ENCODE results near the gene NAT9. TPM values are rescaled to one million over a fixed set of nuclear protein-coding genes. Genes with fewer than 3 reads are reported as not detected.

NAT9 gene
- total and polyA plus RNA-seq, 2 of the 4 experiments (the other 2 are of a cell fraction), result 48.9 to 62.0 TPM

DNA sequence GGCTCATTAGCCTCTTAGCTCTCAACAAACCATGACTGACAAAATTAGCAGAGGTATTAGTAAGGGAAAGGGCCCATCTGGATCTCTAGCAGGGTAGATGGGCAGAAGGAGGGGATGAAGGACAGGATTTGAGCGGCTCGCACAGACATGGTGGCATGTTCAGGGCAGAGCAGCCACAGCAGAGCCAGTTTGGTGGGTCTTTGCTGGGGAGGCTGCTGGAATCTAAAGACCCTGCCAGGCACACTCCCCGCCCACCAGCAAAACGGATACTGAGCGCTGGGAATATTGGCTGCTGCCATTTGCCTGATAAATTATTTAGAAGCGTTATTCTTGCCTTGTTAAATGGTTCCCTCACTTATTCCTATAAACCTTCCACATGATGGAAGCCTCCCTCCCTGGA, 20.7 kb upstream of the NAT9 start:
- Histone ChIP-seq H3K4ac (ENCODE audit: low read depth, low read length) (no peak overlapping the region), H2BK5ac (ENCODE audit: low read depth, low read length, poor library complexity, severe bottlenecking) (no peak overlapping the region), H3K56ac (ENCODE audit: extremely low read depth, insufficient read depth, low read length) (no peak overlapping the region), H3K9ac (ENCODE audit: low read depth, low read length) (no peak overlapping the region), H3K27me3 (ENCODE audit: control insufficient read depth, insufficient read depth, low read length) (no peaks in the 10 kb centered on the region), H3K27ac (ENCODE audit: insufficient read depth, low read length) (no peak overlapping the region), H3K4me2 (ENCODE audit: low read depth, low read length) (no peak overlapping the region), H3K79me1 (ENCODE audit: low read depth in 1 of 2, low read length in 2 of 2) (no peaks in the 10 kb centered on the region), H2AFZ (replicated peaks; ENCODE audit: low read length, poor library complexity) (no peak overlapping the region), H4K20me1 (ENCODE audit: insufficient read depth, low read length) (no peaks in the 10 kb centered on the region), H3K4me1 (ENCODE audit: control insufficient read depth, insufficient read depth, low read length) (no peaks in the 10 kb centered on the region), H3K36me3 (ENCODE audit: control insufficient read depth, insufficient read depth, low read length) (peaks cover 42% of the 10 kb centered on the region), H2AK9ac (replicated peaks; ENCODE audit: low read depth, low read length, poor library complexity) (no peak overlapping the region), H3K14ac (replicated peaks; ENCODE audit: low read depth, low read length) (no peak overlapping the region), H2AK5ac (ENCODE audit: low read depth, low read length) (no peak overlapping the region), H3K23ac (ENCODE audit: low read depth, low read length) (no peak overlapping the region), H3K9me1 (ENCODE audit: insufficient read depth, low read length) (no peaks in the 10 kb centered on the region), H2BK15ac (ENCODE audit: low read depth, low read length) (no peak overlapping the region), H4K91ac (ENCODE audit: insufficient read depth, low read depth, low read length) (no peak overlapping the region), H4K8ac (ENCODE audit: low read depth in 2 of 2, low read length in 2 of 2) (no peak overlapping the region), H2BK120ac (ENCODE audit: low read depth, low read length) (no peak overlapping the region), H3K9me3 (ENCODE audit: control insufficient read depth, insufficient read depth, low read length) (no peaks in the 10 kb centered on the region), H4K5ac (ENCODE audit: low read depth, low read length) (no peak overlapping the region), H3K4me3 (ENCODE audit: insufficient read depth, low read depth, low read length) (no peak overlapping the region), H2BK20ac (ENCODE audit: low read depth, low read length) (no peak overlapping the region), H3K18ac (ENCODE audit: low read depth, low read length) (no peak overlapping the region)
- ATAC-seq (ENCODE audit: low read depth) (no peak), DNase-seq (no peak)
- TF ChIP-seq USF2 (IDR thresholded peaks at IDR 0.05; ENCODE audit: low read depth, low read length) (no peak), NFE2L2 (IDR thresholded peaks at IDR 0.05; ENCODE audit: low read depth, low read length) (no peak), CEBPB (IDR thresholded peaks at IDR 0.05; ENCODE audit: low read depth, low read length) (no peak), RCOR1 (IDR thresholded peaks at IDR 0.05; ENCODE audit: insufficient replicate concordance, low read length) (no peak), CHD1 (IDR thresholded peaks at IDR 0.05; ENCODE audit: low read depth, low read length) (no peak), POLR2A (IDR thresholded peaks at IDR 0.05; ENCODE audit: low read depth, low read length) (no peak), MXI1 (IDR thresholded peaks at IDR 0.05; ENCODE audit: borderline replicate concordance, low read depth, low read length) (no peak), MAFK (IDR thresholded peaks at IDR 0.05; ENCODE audit: low read depth, low read length) (no peak), RFX5 (IDR thresholded peaks at IDR 0.05; ENCODE audit: low read depth, low read length) (no peak), MAZ (IDR thresholded peaks at IDR 0.05; ENCODE audit: borderline replicate concordance, low read depth, low read length) (no peak), SMC3 (IDR thresholded peaks at IDR 0.05; ENCODE audit: low read depth, low read length) (no peak), RAD21 (IDR thresholded peaks at IDR 0.05; ENCODE audit: low read length) (no peak), FOS (IDR thresholded peaks at IDR 0.05; ENCODE audit: low read depth, low read length) (no peak), BHLHE40 (IDR thresholded peaks at IDR 0.05; ENCODE audit: low read depth, low read length) (no peak)
- TF ChIP-seq, protein P1, sequence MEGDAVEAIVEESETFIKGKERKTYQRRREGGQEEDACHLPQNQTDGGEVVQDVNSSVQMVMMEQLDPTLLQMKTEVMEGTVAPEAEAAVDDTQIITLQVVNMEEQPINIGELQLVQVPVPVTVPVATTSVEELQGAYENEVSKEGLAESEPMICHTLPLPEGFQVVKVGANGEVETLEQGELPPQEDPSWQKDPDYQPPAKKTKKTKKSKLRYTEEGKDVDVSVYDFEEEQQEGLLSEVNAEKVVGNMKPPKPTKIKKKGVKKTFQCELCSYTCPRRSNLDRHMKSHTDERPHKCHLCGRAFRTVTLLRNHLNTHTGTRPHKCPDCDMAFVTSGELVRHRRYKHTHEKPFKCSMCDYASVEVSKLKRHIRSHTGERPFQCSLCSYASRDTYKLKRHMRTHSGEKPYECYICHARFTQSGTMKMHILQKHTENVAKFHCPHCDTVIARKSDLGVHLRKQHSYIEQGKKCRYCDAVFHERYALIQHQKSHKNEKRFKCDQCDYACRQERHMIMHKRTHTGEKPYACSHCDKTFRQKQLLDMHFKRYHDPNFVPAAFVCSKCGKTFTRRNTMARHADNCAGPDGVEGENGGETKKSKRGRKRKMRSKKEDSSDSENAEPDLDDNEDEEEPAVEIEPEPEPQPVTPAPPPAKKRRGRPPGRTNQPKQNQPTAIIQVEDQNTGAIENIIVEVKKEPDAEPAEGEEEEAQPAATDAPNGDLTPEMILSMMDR (conservative IDR thresholded peaks at IDR 0.05; ENCODE audit: low read depth, low read length), result no peak
- no TSS peak for BruUV-seq (replicated peaks)
- ChIA-PET POLR2A (ENCODE audit: unreplicated experiment) (no interaction called here), CTCF (no interaction called here)
- intact Hi-C loops (cut with micrococcal nuclease), result no loop called here
- in situ Hi-C loops (cut with MboI; ENCODE audit: low sequenced_read_pairs), result no loop called here
- dilution Hi-C loops (cut with HindIII; ENCODE audit: low sequenced_read_pairs, unreplicated experiment), result no loop called here
- WGBS, 2 experiments (ENCODE audit: extremely low coverage in 2 of 2, insufficient read length in 1 of 2), result 87% methylated on average over 3 of the region's 6 CpGs; no CpG with 5 or more reads in 1 of the 2 experiments

Data from IMR-90 (cell line).